ENCODE results near the gene CGRRF1. TPM values are rescaled to one million over a fixed set of nuclear protein-coding genes. Genes with fewer than 3 reads are reported as not detected.

The CGRRF1 gene
- total and polyA plus RNA-seq, 2 of the 13 experiments (the other 11 are each of a cell fraction or from before 2014, with no cell fraction given), result 16.8 to 18.2 TPM

DNA sequence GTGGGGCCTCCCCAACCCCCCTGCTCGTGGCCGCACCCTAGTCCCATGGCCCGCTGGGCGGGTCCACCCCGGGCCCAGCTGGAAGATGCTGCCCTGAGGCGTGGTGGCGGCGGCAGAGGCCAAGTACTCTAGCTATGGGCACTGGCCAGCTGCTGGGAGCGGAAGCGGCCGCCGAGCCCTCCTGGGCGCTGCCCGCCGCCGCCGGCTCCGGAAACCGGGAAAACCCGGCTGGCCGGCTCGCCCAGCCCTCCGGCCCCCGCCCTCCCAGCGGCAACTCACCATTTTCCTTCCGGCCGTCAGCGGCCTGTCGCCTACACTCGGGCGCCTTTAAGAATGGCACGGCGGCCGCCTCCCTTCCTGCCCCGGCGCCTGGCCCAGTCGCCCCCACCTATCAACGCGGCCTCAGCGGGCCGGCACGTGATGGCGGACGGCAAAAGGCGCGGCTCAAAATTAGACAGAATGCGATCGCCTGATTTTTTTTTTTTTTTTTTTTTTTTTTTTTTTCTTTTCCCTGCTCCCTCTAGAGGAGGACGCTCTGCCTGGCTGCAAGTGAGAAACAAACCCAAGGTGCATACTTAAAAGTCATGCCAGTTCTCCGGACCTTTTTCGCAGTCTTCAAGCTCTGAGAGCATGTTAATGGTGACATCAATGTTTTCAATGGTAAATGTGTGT lies 20.9 kb upstream of the CGRRF1 start, which contains the start of gene GMFB (continued):
- TF ChIP-seq PHF21A (CRISPR knock-in tag; IDR thresholded peaks at IDR 0.05), result peak; percentile 86
- TF ChIP-seq ZNF431 (CRISPR knock-in tag; IDR thresholded peaks at IDR 0.05; ENCODE audit: borderline replicate concordance, low read depth), result peak; percentile 69
- peak; percentile 74 for TF ChIP-seq HNRNPL (IDR thresholded peaks at IDR 0.05; ENCODE audit: low read depth, low read length)
- TF ChIP-seq CREB1 (IDR thresholded peaks at IDR 0.05), result no peak
- peak; percentile 39; the same call in 1 of the 2 replicates for TF ChIP-seq CREB1 (CRISPR knock-in tag; IDR thresholded peaks at IDR 0.05)
- TF ChIP-seq RFX5 (IDR thresholded peaks at IDR 0.05; ENCODE audit: low read depth, low read length), result no peak
- TF ChIP-seq RFXAP (CRISPR knock-in tag; IDR thresholded peaks at IDR 0.05; ENCODE audit: borderline replicate concordance), result peak; percentile 63; the same call in 1 of the 2 replicates
- no peak for TF ChIP-seq ETV6 (CRISPR knock-in tag; conservative IDR thresholded peaks at IDR 0.05)
- TF ChIP-seq, protein P1, sequence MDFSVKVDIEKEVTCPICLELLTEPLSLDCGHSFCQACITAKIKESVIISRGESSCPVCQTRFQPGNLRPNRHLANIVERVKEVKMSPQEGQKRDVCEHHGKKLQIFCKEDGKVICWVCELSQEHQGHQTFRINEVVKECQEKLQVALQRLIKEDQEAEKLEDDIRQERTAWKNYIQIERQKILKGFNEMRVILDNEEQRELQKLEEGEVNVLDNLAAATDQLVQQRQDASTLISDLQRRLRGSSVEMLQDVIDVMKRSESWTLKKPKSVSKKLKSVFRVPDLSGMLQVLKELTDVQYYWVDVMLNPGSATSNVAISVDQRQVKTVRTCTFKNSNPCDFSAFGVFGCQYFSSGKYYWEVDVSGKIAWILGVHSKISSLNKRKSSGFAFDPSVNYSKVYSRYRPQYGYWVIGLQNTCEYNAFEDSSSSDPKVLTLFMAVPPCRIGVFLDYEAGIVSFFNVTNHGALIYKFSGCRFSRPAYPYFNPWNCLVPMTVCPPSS (IDR thresholded peaks at IDR 0.05), result no peak
- no peak for TF ChIP-seq RFXANK (CRISPR knock-in tag; IDR thresholded peaks at IDR 0.05)
- TF ChIP-seq ZNF589 (CRISPR knock-in tag; conservative IDR thresholded peaks at IDR 0.05), result no peak
- TF ChIP-seq ZNF879 (CRISPR knock-in tag; IDR thresholded peaks at IDR 0.05), result peak; percentile 67; the same call in 1 of the 2 replicates
- TF ChIP-seq KDM5B (CRISPR knock-in tag; IDR thresholded peaks at IDR 0.05; ENCODE audit: borderline replicate concordance), result peak; percentile 94
- TF ChIP-seq, protein P2, sequence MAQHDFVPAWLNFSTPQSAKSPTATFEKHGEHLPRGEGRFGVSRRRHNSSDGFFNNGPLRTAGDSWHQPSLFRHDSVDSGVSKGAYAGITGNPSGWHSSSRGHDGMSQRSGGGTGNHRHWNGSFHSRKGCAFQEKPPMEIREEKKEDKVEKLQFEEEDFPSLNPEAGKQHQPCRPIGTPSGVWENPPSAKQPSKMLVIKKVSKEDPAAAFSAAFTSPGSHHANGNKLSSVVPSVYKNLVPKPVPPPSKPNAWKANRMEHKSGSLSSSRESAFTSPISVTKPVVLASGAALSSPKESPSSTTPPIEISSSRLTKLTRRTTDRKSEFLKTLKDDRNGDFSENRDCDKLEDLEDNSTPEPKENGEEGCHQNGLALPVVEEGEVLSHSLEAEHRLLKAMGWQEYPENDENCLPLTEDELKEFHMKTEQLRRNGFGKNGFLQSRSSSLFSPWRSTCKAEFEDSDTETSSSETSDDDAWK (CRISPR knock-in tag; IDR thresholded peaks at IDR 0.05), result no peak
- TF ChIP-seq, protein P3, sequence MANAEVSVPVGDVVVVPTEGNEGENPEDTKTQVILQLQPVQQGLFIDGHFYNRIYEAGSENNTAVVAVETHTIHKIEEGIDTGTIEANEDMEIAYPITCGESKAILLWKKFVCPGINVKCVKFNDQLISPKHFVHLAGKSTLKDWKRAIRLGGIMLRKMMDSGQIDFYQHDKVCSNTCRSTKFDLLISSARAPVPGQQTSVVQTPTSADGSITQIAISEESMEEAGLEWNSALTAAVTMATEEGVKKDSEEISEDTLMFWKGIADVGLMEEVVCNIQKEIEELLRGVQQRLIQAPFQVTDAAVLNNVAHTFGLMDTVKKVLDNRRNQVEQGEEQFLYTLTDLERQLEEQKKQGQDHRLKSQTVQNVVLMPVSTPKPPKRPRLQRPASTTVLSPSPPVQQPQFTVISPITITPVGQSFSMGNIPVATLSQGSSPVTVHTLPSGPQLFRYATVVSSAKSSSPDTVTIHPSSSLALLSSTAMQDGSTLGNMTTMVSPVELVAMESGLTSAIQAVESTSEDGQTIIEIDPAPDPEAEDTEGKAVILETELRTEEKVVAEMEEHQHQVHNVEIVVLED (CRISPR knock-in tag; IDR thresholded peaks at IDR 0.05; ENCODE audit: borderline replicate concordance), result peak; percentile 39
- no peak for TF ChIP-seq CAMTA2 (CRISPR knock-in tag; IDR thresholded peaks at IDR 0.05; ENCODE audit: borderline replicate concordance)
- TF ChIP-seq TP53 (CRISPR knock-in tag; conservative IDR thresholded peaks at IDR 0.05), result no peak
- 0 out of 2 replicates have a peak, but pooled peaks have one; percentile 25 for TF ChIP-seq MIXL1 (CRISPR knock-in tag; IDR thresholded peaks at IDR 0.05)
- TF ChIP-seq, protein P4, sequence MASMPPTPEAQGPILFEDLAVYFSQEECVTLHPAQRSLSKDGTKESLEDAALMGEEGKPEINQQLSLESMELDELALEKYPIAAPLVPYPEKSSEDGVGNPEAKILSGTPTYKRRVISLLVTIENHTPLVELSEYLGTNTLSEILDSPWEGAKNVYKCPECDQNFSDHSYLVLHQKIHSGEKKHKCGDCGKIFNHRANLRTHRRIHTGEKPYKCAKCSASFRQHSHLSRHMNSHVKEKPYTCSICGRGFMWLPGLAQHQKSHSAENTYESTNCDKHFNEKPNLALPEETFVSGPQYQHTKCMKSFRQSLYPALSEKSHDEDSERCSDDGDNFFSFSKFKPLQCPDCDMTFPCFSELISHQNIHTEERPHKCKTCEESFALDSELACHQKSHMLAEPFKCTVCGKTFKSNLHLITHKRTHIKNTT (CRISPR knock-in tag; IDR thresholded peaks at IDR 0.05), result no peak
- TF ChIP-seq, protein P5, sequence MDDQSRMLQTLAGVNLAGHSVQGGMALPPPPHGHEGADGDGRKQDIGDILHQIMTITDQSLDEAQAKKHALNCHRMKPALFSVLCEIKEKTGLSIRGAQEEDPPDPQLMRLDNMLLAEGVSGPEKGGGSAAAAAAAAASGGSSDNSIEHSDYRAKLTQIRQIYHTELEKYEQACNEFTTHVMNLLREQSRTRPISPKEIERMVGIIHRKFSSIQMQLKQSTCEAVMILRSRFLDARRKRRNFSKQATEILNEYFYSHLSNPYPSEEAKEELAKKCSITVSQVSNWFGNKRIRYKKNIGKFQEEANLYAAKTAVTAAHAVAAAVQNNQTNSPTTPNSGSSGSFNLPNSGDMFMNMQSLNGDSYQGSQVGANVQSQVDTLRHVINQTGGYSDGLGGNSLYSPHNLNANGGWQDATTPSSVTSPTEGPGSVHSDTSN (CRISPR knock-in tag; IDR thresholded peaks at IDR 0.05; ENCODE audit: borderline replicate concordance), result no peak
- no peak for TF ChIP-seq ATF7-NPFF (CRISPR knock-in tag; IDR thresholded peaks at IDR 0.05; ENCODE audit: low read depth)
- TF ChIP-seq KLF12 (CRISPR knock-in tag; IDR thresholded peaks at IDR 0.05; ENCODE audit: borderline replicate concordance), result peak; percentile 75
- TF ChIP-seq CENPX (CRISPR knock-in tag; IDR thresholded peaks at IDR 0.05), result no peak
- no peak for TF ChIP-seq SOX13 (IDR thresholded peaks at IDR 0.05)
- TF ChIP-seq SOX13 (CRISPR knock-in tag; conservative IDR thresholded peaks at IDR 0.05 in 1 of 2, IDR thresholded peaks at IDR 0.05 in 1 of 2), result peak in 1 of 2 experiments; percentile 57; a peak in 1 of 4 replicates

All from HepG2 (cell line).